GM12878 (cell line): ENCODE data around the gene PLPP2. TPM values are rescaled to one million over a fixed set of nuclear protein-coding genes. Genes with fewer than 3 reads are reported as not detected.

Experiments
- ATAC-seq: fragments of 200-7000 bp; cut with Tn5 transposase; 3 replicates; pipeline ENCODE4 v1.9.1; 2020; ENCODE audit warnings: mild to moderate bottlenecking, moderate library complexity
- BruUV-seq: library from RNA; stranded (reverse); fragments of 400-500 nt; replicated peaks from 2 replicates; lab custom pipeline; 2021; lab: Mats Ljungman, UMichigan
- CTCF ChIA-PET: fragments of 300-600 bp; sonication (Branson Sonifier 250); formaldehyde crosslinking; extraction: SDS; loops from one replicate; lab custom pipeline; 2021; ENCODE audit warnings: inconsistent platforms; lab: Yijun Ruan, JAX
- POLR2A ChIA-PET: fragments of 350-600 bp; formaldehyde crosslinking; extraction: SDS; loops from one replicate; lab custom pipeline; 2021; ENCODE audit warnings: inconsistent platforms; lab: Charles Lee
- RAD21 ChIA-PET: fragments of 300-600 bp; sonication (Branson Sonifier 250); formaldehyde crosslinking; loops from one replicate; lab custom pipeline; 2023; ENCODE audit warnings: antibody characterized with exemption; ENCODE audit not compliant: unreplicated experiment; lab: Charles Lee
- SMC1A ChIA-PET: fragments of 300-600 bp; sonication (Branson Sonifier 250); formaldehyde crosslinking; loops from one replicate; lab custom pipeline; 2023; ENCODE audit not compliant: unreplicated experiment, uncharacterized antibody; lab: Charles Lee
- DNase-seq: peaks from one replicate; pipeline ENCODE4 v3.0.0-alpha.2; 2011; ENCODE audit warnings: low read depth, low spot score
- FAIRE-seq: peaks from 3 replicates; lab custom pipeline; 2011; peaks lifted over from hg19 to GRCh38; lab: Jason Lieb, UNC
- H2AFZ ChIP-seq: 2 replicates; pipeline ENCODE4 v1.6.0; 2011; ENCODE audit warnings: low read depth, low read length, control low read depth; ENCODE audit not compliant: control insufficient read depth
- H3K27ac ChIP-seq: 2 replicates; pipeline ENCODE4 v1.5.1; 2011; ENCODE audit warnings: control low read depth; ENCODE audit not compliant: control insufficient read depth, insufficient read depth
- H3K27me3 ChIP-seq, 2 experiments: replicated peaks in 1 of 2; 2 replicates each; pipeline versions ENCODE4 v1.6.0 to v1.6.1; 2011; ENCODE audit warnings: low read length in 1 of 2; ENCODE audit not compliant: control insufficient read depth in 2 of 2, insufficient read depth in 2 of 2
- H3K36me3 ChIP-seq, 2 experiments: 2 replicates each; pipeline ENCODE4 v1.5.1; 2011; ENCODE audit warnings: low read length in 1 of 2; ENCODE audit not compliant: control insufficient read depth in 2 of 2, insufficient read depth in 2 of 2
- H3K4me1 ChIP-seq: 2 replicates; pipeline ENCODE4 v1.6.1; 2011; ENCODE audit warnings: mild to moderate bottlenecking, low read length, moderate library complexity, mixed read lengths; ENCODE audit not compliant: control insufficient read depth, insufficient read depth
- H3K4me2 ChIP-seq: 2 replicates; pipeline ENCODE4 v1.6.0; 2011; ENCODE audit warnings: control low read depth; ENCODE audit not compliant: control insufficient read depth, insufficient read depth
- H3K4me3 ChIP-seq: fragments of 200-600 bp; sonication (generic); 2 replicates; pipeline ENCODE4 v1.5.1; 2016
- H3K79me2 ChIP-seq: 2 replicates; pipeline ENCODE4 v1.6.0; 2011; ENCODE audit warnings: low read length; ENCODE audit not compliant: control insufficient read depth, insufficient read depth
- H3K9ac ChIP-seq: 2 replicates; pipeline ENCODE4 v1.8.0; 2011; ENCODE audit warnings: low read length, control low read depth, mixed read lengths; ENCODE audit not compliant: control insufficient read depth, insufficient read depth
- H3K9me3 ChIP-seq: replicated peaks from 3 replicates; pipeline ENCODE4 v1.5.1; 2011; ENCODE audit warnings: mild to moderate bottlenecking, low read length; ENCODE audit not compliant: control insufficient read depth, insufficient read depth
- H4K20me1 ChIP-seq: 2 replicates; pipeline ENCODE4 v1.6.0; 2011; ENCODE audit not compliant: control insufficient read depth, insufficient read depth
- HSF1 ChIP-seq: fragments of 150-350 bp; IDR thresholded peaks from 2 replicates; pipeline ENCODE4 v1.6.1; 2014; ENCODE audit warnings: mild to moderate bottlenecking, low read depth, low read length
- NR2C1 ChIP-seq: fragments of 450-650 bp; IDR thresholded peaks from 2 replicates; pipeline ENCODE4 v1.6.1; 2017; ENCODE audit warnings: antibody characterized with exemption, mild to moderate bottlenecking, moderate library complexity
- NRF1 ChIP-seq: conservative IDR thresholded peaks from 2 replicates; pipeline ENCODE4 v1.6.1; 2011; ENCODE audit warnings: mild to moderate bottlenecking, low read depth, low read length, improper control_type of control experiment
- PAX5 ChIP-seq: IDR thresholded peaks from 2 replicates; pipeline ENCODE4 v1.6.1; 2011; ENCODE audit warnings: low read depth, low read length, borderline replicate concordance
- PRDM15 ChIP-seq: fragments of 450-650 bp; formaldehyde crosslinking; IDR thresholded peaks from 2 replicates; pipeline ENCODE4 v1.4.0; 2020; ENCODE audit warnings: mild to moderate bottlenecking, moderate library complexity
- RAD51 ChIP-seq: fragments of 450-650 bp; IDR thresholded peaks from 2 replicates; pipeline ENCODE4 v1.6.1; 2016; ENCODE audit warnings: moderate library complexity, mild to moderate bottlenecking, inconsistent platforms
- ZNF217 ChIP-seq: fragments of 450-650 bp; IDR thresholded peaks from 2 replicates; pipeline ENCODE4 v1.6.1; 2017; ENCODE audit warnings: antibody characterized with exemption, mild to moderate bottlenecking
- ZNF592 ChIP-seq: fragments of 450-650 bp; IDR thresholded peaks from 2 replicates; pipeline ENCODE4 v1.6.1; 2017; ENCODE audit warnings: mild to moderate bottlenecking, moderate library complexity
- WGBS: methylation state at CpG from one replicate; pipeline ENCODE4 v1.1.6; 2016; ENCODE audit warnings: low lambda C conversion rate; ENCODE audit not compliant: insufficient replicate concordance, insufficient coverage; ENCODE audit errors: missing lambda C conversion rate; 5-methylcytosine and 5-hydroxymethylcytosine counted together
- in situ Hi-C: fragments of 300-500 bp; cut with MboI; formaldehyde crosslinking; loops from 9 replicates; pipeline ENCODE4 v1.14.3; 2018; ENCODE audit warnings: mixed read lengths
- intact Hi-C: fragments of 100-400 bp; cut with micrococcal nuclease; formaldehyde crosslinking; loops from one replicate; pipeline ENCODE4 v1.14.2; 2022; ENCODE audit not compliant: unreplicated experiment
- polyA plus RNA-seq, 11 experiments: library from polyadenylated mRNA; depleted of rRNA in 4 of 11; unstranded in 6 of 11; stranded (reverse) in 5 of 11; fragments of >200 nt; fragmentation: Nextera tagmentation in 4 of 11; fragmentation: Illumina TruSeq in 1 of 11; extraction: Ambion mirVana in 4 of 11; extraction: Trizol in 1 of 11; gene quantifications; 1 replicate in 1 of 11; 2 replicates in 10 of 11; pipeline versions ENCODE4 v1.2.1 to v1.2.3, GENCODE V29; 2011 to 2016; ENCODE audit warnings: inconsistent platforms in 2 of 11, missing spikeins in 2 of 11, low read depth in 1 of 11
- total RNA-seq, 4 experiments: library from RNA; depleted of rRNA in 3 of 4; stranded (reverse); fragments of >200 nt in 3 of 4; fragmentation: Illumina TruSeq in 1 of 4; extraction: Trizol in 1 of 4; gene quantifications; 2 replicates each; pipeline versions ENCODE4 v1.2.1 to v1.2.3, GENCODE V29; 2013 to 2021

The PLPP2 gene
- total and polyA plus RNA-seq, 10 of the 15 experiments (the other 5 are each of a cell fraction or from before 2014, with no cell fraction given) = 0.04 to 0.62 (median 0.14) TPM; not detected in 7

- no peaks in the 10 kb centered on the region for H3K79me2 ChIP-seq
- H3K27me3 ChIP-seq = no peaks in the 10 kb centered on the region
- H3K36me3 ChIP-seq = peaks cover 0 to 25% of the 10 kb centered on the region in 2 experiments; a peak in 3 of 4 replicates
- H3K4me3 ChIP-seq = no peak overlapping the region
- DNase-seq (no peak), FAIRE-seq (no peak), ATAC-seq (no peak)
- no peaks in the 10 kb centered on the region for H4K20me1 ChIP-seq
- intact Hi-C loops (no loop called here), in situ Hi-C loops (no loop called here)
- no peak overlapping the region for H2AFZ ChIP-seq
- BruUV-seq = no TSS peak
- no peak overlapping the region for H3K9ac ChIP-seq
- no peaks in the 10 kb centered on the region for H3K4me1 ChIP-seq
- ChIA-PET POLR2A (no interaction called here), CTCF (no interaction called here), RAD21 (no interaction called here), SMC1A (no interaction called here)
- no peaks in the 10 kb centered on the region for H3K9me3 ChIP-seq
- WGBS = 89% methylated on average over 30 of the region's 30 CpGs
- TF ChIP-seq ZNF217 = no peak
- no peak overlapping the region for H3K27ac ChIP-seq
- no peak overlapping the region for H3K4me2 ChIP-seq
These were observed 19.0 kb upstream of the PLPP2 start for GRCh38 chr19:310141-310651.

- DNase-seq (no peak), FAIRE-seq (no peak), ATAC-seq (no peak)
- ChIA-PET SMC1A (no interaction called here), CTCF (no interaction called here), POLR2A (no interaction called here), RAD21 (no interaction called here)
- no peaks in the 10 kb centered on the region for H3K9me3 ChIP-seq
- no peaks in the 10 kb centered on the region for H4K20me1 ChIP-seq
- no peak overlapping the region for H3K4me3 ChIP-seq
- H3K27me3 ChIP-seq = no peaks in the 10 kb centered on the region
- in situ Hi-C loops = no loop called here
- intact Hi-C loops = no loop called here
- no peak overlapping the region for H2AFZ ChIP-seq
- WGBS = 87% methylated on average over 12 of the region's 14 CpGs
- peaks cover 0 to 25% of the 10 kb centered on the region in 2 experiments; a peak in 3 of 4 replicates for H3K36me3 ChIP-seq
- H3K9ac ChIP-seq = no peak overlapping the region
- no peak overlapping the region for H3K27ac ChIP-seq
- H3K4me1 ChIP-seq = no peaks in the 10 kb centered on the region
- no peaks in the 10 kb centered on the region for H3K79me2 ChIP-seq
- no peak overlapping the region for H3K4me2 ChIP-seq
- no TSS peak for BruUV-seq
- TF ChIP-seq ZNF217 = no peak
- no peak for TF ChIP-seq ZNF592
- no peak for TF ChIP-seq RAD51
- TF ChIP-seq NR2C1 = no peak
- no peak for TF ChIP-seq PRDM15 (CRISPR knock-in tag)
- TF ChIP-seq HSF1 = no peak
- no peak for TF ChIP-seq PAX5
- TF ChIP-seq NRF1 = no peak
These were observed 18.0 kb upstream of the PLPP2 start for GRCh38 chr19:309206-309565.
